Measurements from ENCODE around the gene ZNF844. TPM values are rescaled to one million over a fixed set of nuclear protein-coding genes. Genes with fewer than 3 reads are reported as not detected.

The ZNF844 gene
- total and polyA plus RNA-seq, 2 experiments from 2014 or later = 3.0 to 11.2 TPM

- no peaks in the 10 kb centered on the region for H3K4me1 ChIP-seq (ENCODE audit: insufficient read depth)
- no peak overlapping the region for H3K4me3 ChIP-seq
- WGBS (ENCODE audit: low lambda C conversion rate, missing lambda C conversion rate) = 98% methylated on average over 5 of the region's 5 CpGs
- no peak overlapping the region for H2AFZ ChIP-seq
- TF ChIP-seq CTCF (IDR thresholded peaks at IDR 0.05; ENCODE audit: poor library complexity) = no peak
- TF ChIP-seq EZH2phosphoT487 (IDR thresholded peaks at IDR 0.05; ENCODE audit: low read depth, severe bottlenecking, unreplicated experiment) = no peak
- TF ChIP-seq EZH2 (IDR thresholded peaks at IDR 0.05; ENCODE audit: borderline replicate concordance) = no peak
- no peaks in the 10 kb centered on the region for H3K27me3 ChIP-seq
- no peak for DNase-seq (ENCODE audit: low spot score)
- H3K4me2 ChIP-seq = no peak overlapping the region
- no peaks in the 10 kb centered on the region for H3K36me3 ChIP-seq (replicated peaks; ENCODE audit: insufficient read depth, low read depth)
- no peaks in the 10 kb centered on the region for H4K20me1 ChIP-seq (ENCODE audit: insufficient read depth, poor library complexity, severe bottlenecking)
- no peak overlapping the region for H3K27ac ChIP-seq
- H3K9me2 ChIP-seq (replicated peaks; ENCODE audit: insufficient read depth) = no peaks in the 10 kb centered on the region
- no peaks in the 10 kb centered on the region for H3K79me2 ChIP-seq
- H3K9me3 ChIP-seq (ENCODE audit: low read depth) = peaks cover 12% of the 10 kb centered on the region
Measured at GRCh38 chr19:12043752-12044422, 20.6 kb upstream of the ZNF844 start.

GRCh38 chr19:12047868-12048267 lies 16.7 kb upstream of the ZNF844 start:
- no peaks in the 10 kb centered on the region for H3K9me2 ChIP-seq (replicated peaks; ENCODE audit: insufficient read depth)
- no peak overlapping the region for H3K4me3 ChIP-seq
- TF ChIP-seq EZH2 (IDR thresholded peaks at IDR 0.05; ENCODE audit: borderline replicate concordance) (no peak), CTCF (IDR thresholded peaks at IDR 0.05; ENCODE audit: poor library complexity) (no peak), EZH2phosphoT487 (IDR thresholded peaks at IDR 0.05; ENCODE audit: low read depth, severe bottlenecking, unreplicated experiment) (no peak)
- no peaks in the 10 kb centered on the region for H3K36me3 ChIP-seq (replicated peaks; ENCODE audit: insufficient read depth, low read depth)
- peaks cover 5% of the 10 kb centered on the region for H3K4me1 ChIP-seq (ENCODE audit: insufficient read depth)
- no peaks in the 10 kb centered on the region for H3K79me2 ChIP-seq
- no peaks in the 10 kb centered on the region for H4K20me1 ChIP-seq (ENCODE audit: insufficient read depth, poor library complexity, severe bottlenecking)
- no peak overlapping the region for H3K4me2 ChIP-seq
- peaks cover 12% of the 10 kb centered on the region for H3K9me3 ChIP-seq (ENCODE audit: low read depth)
- H3K27me3 ChIP-seq = no peaks in the 10 kb centered on the region
- 94% methylated on average over 2 of the region's 2 CpGs for WGBS (ENCODE audit: low lambda C conversion rate, missing lambda C conversion rate)
- H3K27ac ChIP-seq = no peak overlapping the region
- no peak for DNase-seq (ENCODE audit: low spot score)
- no peak overlapping the region for H2AFZ ChIP-seq

DNA sequence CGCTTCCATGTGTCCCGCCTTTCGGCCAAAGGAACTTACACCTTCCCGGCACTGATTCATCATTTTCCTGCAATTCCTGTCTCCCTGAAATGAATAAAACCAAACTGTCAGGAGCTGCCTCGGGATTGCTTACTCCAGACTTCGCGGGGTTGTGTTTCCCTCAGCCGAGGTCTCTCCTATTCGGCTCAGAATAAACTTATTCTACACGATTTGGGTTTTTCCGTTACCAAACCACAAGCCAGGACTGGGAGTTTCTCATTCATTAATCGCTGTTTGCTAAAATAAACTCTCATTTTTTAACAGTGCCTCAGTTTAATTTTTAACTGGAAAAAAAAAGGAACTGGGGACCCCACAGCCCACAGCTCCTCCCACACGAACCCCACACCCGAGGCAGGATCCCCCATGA lies 12.4 kb upstream of the ZNF844 start:
- Histone ChIP-seq H3K27ac (peak overlapping the region; percentile 66), H3K4me2 (peak overlapping the region; percentile 92), H4K20me1 (ENCODE audit: insufficient read depth, poor library complexity, severe bottlenecking) (no peaks in the 10 kb centered on the region), H2AFZ (peak overlapping the region; percentile 75), H3K79me2 (no peaks in the 10 kb centered on the region), H3K36me3 (replicated peaks; ENCODE audit: insufficient read depth, low read depth) (no peaks in the 10 kb centered on the region), H3K27me3 (no peaks in the 10 kb centered on the region), H3K9me3 (ENCODE audit: low read depth) (no peaks in the 10 kb centered on the region), H3K4me3 (peak overlapping the region; percentile 62), H3K9me2 (replicated peaks; ENCODE audit: insufficient read depth) (no peaks in the 10 kb centered on the region), H3K4me1 (ENCODE audit: insufficient read depth) (peaks cover 5% of the 10 kb centered on the region)
- 3% methylated on average over 14 of the region's 14 CpGs for WGBS (ENCODE audit: low lambda C conversion rate, missing lambda C conversion rate)
- DNase-seq (ENCODE audit: low spot score) = peak; percentile 26
- TF ChIP-seq EZH2 (IDR thresholded peaks at IDR 0.05; ENCODE audit: borderline replicate concordance) = no peak
- no peak for TF ChIP-seq EZH2phosphoT487 (IDR thresholded peaks at IDR 0.05; ENCODE audit: low read depth, severe bottlenecking, unreplicated experiment)
- TF ChIP-seq CTCF (IDR thresholded peaks at IDR 0.05; ENCODE audit: poor library complexity) = no peak

All from hepatocyte (in vitro differentiated cells).